Erythroblast (primary cell): ENCODE measurements around the gene CST3.

Experiments
- GATA1 ChIP-seq: IDR thresholded peaks from 2 replicates; pipeline ENCODE4 v1.6.1; 2011; ENCODE audit warnings: low read depth, mild to moderate bottlenecking, control low read depth, low read length, moderate library complexity
- POLR2A ChIP-seq: IDR thresholded peaks from 2 replicates; pipeline ENCODE4 v1.6.1; 2011; ENCODE audit warnings: mild to moderate bottlenecking, low read length

GRCh38 chr20:23632711-23633573, 4.8 kb downstream of the CST3 start:
- TF ChIP-seq POLR2A (no peak), GATA1 (no peak)
